A549 treated with Mapracorat at 1 μM for 4 hours (cell line): ENCODE results near the gene TMEM161B. TPM values are rescaled to one million over a fixed set of nuclear protein-coding genes. Genes with fewer than 3 reads are reported as not detected.

Experiments
- total RNA-seq: library from RNA; stranded (reverse); fragments of 200-300 nt; extraction: Qiagen RNA extraction; gene quantifications from 5 replicates; pipeline ENCODE4 v1.2.3, GENCODE V29; 2022

The TMEM161B gene
- total RNA-seq, result 6.9 to 9.8 TPM (median 8.8 TPM) in 5 replicates

DNA sequence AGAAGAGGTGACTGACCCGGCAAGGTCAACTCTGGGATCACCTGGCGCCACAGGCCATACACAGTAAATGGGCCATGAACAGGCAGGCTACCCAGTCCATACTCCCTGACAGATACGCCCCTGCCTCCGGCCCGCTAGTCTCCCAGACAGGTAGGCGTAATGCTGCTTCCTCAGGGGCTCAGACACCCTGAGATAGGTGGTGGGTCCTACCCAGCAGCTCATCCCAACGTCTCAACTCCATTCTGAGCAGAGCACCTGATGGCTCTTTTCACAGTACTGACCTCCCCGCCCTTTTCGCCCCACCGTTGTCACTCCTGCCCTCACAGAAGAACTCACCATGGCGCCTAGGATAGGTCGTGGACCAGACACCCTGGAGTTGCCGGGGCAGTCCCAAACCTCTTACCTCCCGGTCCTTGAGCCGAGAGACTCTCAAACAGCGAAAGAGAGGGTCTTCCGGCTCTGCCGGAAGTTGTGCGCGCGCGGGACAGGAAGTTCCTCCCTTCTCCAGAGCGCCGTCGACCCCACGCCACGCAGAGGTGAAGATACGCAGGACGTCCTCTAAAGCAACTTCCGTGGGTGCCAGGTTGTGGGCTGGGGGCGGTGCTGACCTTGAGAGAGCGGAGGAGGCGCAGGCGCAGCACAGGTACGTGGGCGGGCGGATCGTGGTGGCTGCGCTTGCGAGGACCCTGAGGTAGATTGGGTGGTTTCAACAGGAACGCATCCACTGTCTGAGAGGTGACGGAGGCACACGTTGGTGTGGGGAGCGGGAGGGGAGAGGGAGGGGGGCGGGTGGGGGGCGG, at the start of gene TMEM161B:
TSS of gene TMEM161B (minus strand) at position 461 of the 800 bp plus-strand sequence. CDS start at position 339, 122 bp downstream.

